Activated CD4-positive, CD25-positive, alpha-beta regulatory T cell treated with anti-CD3 and anti-CD28 coated beads, Interleukin-2, amount 50 U/mL, for 16 hours (primary cell): Measurements from ENCODE around the gene JDP2.
"Not testable (repeated sequence)": the region's sequence is repeated elsewhere in the genome, so short reads cannot be mapped to it uniquely, and the experiment has no call there.

Experiments used
- DNase-seq: peaks from one replicate; pipeline ENCODE4 v3.0.0-alpha.2; 2020; ENCODE audit warnings: low read depth, low spot score

Gene JDP2

DNA sequence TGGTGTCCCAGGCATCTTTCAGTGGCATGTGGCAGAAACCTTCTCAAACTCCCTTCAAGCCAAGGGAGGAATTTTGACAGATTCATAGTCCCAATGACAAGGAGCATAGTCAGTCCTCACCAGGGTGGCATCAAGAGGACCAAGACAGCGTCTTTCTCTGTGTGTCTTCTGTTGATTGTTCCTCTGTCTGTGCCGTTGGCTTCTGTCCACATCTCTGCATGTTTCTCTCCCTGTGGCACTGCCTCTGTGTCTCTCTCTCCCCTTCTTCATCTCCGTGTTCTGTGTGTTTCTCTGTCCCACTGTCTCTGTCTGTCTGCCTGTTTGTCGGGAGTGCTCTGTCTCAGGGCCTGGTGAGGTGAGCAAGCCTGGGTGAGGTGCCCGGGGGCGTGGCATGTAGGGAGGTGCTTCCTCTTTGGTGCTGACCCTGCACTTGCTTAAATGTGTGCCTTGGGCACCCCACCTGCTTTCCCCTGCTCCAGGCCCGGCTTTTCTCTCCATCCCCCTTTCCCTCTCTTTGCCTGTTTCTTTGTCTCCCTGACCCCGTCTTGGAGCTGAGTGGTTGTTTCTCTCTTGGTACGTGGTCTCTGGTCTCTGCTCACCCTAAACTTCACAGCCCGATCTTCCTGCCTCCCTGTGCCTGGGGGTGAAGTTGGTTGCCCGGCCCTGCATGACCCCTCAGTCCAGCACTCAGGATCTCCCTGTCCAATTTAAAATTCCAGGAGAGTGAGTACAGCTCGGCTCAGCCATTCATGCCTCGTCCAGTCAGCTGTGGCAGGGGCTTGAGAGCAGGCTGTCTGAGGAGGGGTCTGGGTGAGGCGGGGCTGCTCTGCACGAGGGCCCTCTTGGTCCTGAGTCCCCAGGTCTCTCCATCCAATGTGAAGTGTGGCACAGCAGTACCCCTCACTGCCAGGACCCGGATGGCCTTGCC is 28.5 kb downstream of the JDP2 start:
- no peak for DNase-seq

DNA sequence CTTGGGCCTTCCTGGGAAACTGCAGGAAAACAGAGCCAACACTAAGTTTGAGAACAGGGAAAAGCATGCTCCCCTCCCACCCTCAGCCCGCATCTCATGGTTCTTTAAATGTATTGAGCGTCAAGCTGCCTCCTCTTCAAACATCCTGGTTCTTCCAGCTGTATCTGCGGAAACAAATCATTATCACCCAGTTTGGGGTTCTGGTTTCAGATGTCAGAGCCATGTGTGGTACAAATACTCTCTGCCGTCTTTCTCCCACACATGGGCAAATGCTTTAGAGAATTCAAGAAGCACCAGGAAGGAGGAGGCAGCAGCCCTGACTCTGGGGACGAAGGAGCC is 29.1 kb downstream of the JDP2 start:
- DNase-seq: no peak

- DNase-seq: no peak
Observed at GRCh38 chr14:75457648-75458165, 29.9 kb downstream of the JDP2 start.

GRCh38 chr14:75458305-75458704 is 30.5 kb downstream of the JDP2 start:
- no peak for DNase-seq

GRCh38 chr14:75459099-75459741 is 31.4 kb downstream of the JDP2 start:
- DNase-seq: no peak

DNA sequence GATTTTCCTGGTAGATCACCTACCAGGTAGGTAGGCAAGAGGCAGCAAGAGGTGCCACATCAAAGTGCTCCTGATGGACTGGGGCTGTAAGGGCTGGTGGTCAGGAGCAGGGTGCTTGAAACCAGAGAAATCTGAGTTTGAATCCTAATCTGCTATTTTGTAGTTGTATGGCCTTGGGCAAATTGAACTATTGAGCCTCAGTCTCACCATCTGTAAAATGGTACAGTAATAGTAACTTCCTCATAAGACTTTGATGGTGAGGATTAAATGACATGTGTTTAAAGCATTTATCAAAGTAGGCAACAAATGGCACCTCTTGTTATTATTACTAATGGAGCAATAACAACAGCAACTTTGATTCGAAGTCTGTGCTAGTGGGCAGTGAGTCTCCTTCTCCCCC is 32.0 kb downstream of the JDP2 start:
- no peak for DNase-seq

- no peak for DNase-seq
Observed at GRCh38 chr14:75460394-75460793, 32.6 kb downstream of the JDP2 start.

- DNase-seq: no peak
Observed at GRCh38 chr14:75461303-75461702, 33.5 kb downstream of the JDP2 start.

DNA sequence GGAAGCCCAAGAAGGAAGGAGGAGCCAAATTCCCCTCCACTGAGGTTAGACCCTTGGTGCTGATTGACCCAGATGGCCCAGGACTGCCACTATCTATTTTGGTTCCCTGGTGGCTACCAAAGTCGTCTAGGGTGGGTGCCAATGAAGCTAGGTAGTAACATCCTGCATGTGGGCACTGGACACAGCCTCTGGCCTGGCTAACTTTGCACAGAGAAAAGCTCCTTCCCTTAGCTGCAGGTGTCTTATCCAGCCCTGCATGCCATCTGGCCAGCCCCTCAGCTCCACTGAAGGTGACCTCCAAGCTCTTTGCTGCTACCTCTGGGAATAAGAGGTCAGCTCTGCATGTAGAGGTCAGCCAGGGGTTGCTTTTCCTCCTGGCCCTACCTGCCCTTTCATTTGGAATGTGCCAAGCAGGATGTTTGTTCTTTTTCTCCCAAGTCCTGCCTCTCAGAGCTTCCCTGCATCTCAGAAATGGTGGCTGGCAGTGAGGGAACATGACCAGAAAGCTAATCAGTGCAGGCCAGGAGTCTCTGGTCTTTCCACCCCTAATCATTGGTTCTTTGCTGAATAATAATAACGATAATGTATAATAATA is 34.0 kb downstream of the JDP2 start:
- no peak for DNase-seq

- DNase-seq: no peak
Observed at GRCh38 chr14:75464626-75465025, 36.8 kb downstream of the JDP2 start.

- no peak for DNase-seq
Observed at GRCh38 chr14:75467763-75468162, 39.9 kb downstream of the JDP2 start.

GRCh38 chr14:75469164-75469563 is 41.3 kb downstream of the JDP2 start:
- no peak for DNase-seq

- no peak for DNase-seq
Observed at GRCh38 chr14:75469606-75470237, 41.9 kb downstream of the JDP2 start.

GRCh38 chr14:75470238-75470797 is 42.5 kb downstream of the JDP2 start:
- DNase-seq: no peak

DNA sequence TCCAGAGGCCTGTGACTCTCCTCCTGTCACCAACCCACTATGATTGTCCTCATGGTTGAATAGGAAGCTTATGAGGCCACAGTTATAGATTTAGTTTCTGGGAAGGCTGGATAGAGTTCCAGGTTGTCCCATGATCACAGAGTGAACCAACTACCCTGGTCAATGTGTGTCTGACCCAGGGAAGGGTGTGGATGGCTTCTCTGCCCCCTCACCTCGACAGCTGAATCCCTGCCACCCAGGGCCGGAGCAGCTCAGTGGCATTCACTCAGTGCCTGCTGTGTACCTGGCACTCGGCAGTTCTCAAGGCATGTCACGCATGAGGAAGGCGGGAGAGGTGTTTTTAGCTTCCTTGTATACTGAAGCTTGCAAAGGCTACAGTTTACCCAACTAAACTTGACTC is 43.2 kb downstream of the JDP2 start:
- DNase-seq: no peak

DNA sequence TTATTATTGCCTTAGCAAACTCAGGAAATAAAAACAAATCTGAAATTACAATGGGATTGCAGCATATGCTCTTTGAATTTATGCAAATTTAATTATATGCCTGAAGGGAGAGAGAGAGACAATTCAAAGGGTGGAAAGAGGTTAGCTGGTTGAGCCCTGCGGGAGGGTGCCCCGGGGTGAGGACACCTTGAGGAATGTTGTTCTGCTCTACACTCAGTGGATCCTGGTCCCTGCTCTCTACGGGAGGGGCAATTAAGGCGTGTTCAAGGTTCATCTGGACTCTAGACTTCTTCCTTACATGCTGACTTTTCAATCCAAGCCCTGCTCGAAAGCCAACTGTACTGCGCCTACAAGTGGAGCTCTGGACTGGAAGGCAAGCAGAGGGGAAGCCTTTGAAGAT is 46.3 kb downstream of the JDP2 start:
- not testable (repeated sequence) for DNase-seq

GRCh38 chr14:75476274-75476995 is 48.6 kb downstream of the JDP2 start:
- no peak for DNase-seq

GRCh38 chr14:75477881-75478280 is 50.1 kb downstream of the JDP2 start:
- DNase-seq: no peak

GRCh38 chr14:75479770-75480600 is 52.2 kb downstream of the JDP2 start:
- no peak for DNase-seq

DNA sequence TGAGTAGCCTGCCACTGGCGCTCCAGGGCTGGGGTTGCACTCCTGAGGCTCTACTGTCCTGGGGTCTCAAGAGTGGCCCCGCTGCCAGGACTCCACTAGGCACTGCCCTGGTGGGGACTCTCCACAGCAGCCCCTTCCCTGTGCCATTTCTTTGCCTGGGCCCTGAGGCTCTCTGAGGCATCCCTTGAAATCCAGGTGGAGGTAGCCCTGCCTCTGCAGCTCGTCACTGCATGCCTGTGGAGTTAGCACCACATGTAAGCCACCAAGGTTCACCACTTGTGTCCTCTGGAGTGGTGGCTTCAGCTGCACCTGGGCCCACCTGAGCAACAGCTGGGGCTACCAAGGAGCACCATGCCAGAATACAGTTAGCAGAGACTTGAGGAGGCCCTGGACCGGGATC is 54.5 kb downstream of the JDP2 start:
- DNase-seq: no peak
